NCI-H510A treated with DMSO at 0.1 percent for 48 hours (cell line): ENCODE results near the gene ADCY5.

Experiments used
- DNase-seq: peaks from one replicate; lab custom pipeline; 2025; lab: John Stamatoyannopoulos, UW

The ADCY5 gene

GRCh38 chr3:123458255-123458654, 9.4 kb upstream of the ADCY5 start:
- no peak for DNase-seq

GRCh38 chr3:123457841-123458240, 9.0 kb upstream of the ADCY5 start:
- DNase-seq = no peak

- no peak for DNase-seq
Observed at GRCh38 chr3:123453675-123454074, 4.8 kb upstream of the ADCY5 start.

- DNase-seq = no peak
Observed at GRCh38 chr3:123451186-123451585, 2.3 kb upstream of the ADCY5 start.

GRCh38 chr3:123449997-123450604, 1.2 kb upstream of the ADCY5 start:
- no peak for DNase-seq

GRCh38 chr3:123449102-123449996, 459 bp upstream of the ADCY5 start:
- no peak for DNase-seq

GRCh38 chr3:123447749-123448517, 957 bp downstream of the ADCY5 start:
- DNase-seq = no peak

GRCh38 chr3:123447416-123447748, 1.5 kb downstream of the ADCY5 start:
- DNase-seq = no peak

GRCh38 chr3:123446610-123447109, 2.2 kb downstream of the ADCY5 start:
- DNase-seq = no peak

- no peak for DNase-seq
Observed at GRCh38 chr3:123446210-123446609, 2.7 kb downstream of the ADCY5 start.

- no peak for DNase-seq
Observed at GRCh38 chr3:123445702-123446101, 3.2 kb downstream of the ADCY5 start.

- no peak for DNase-seq
Observed at GRCh38 chr3:123444744-123445143, 4.1 kb downstream of the ADCY5 start.

- DNase-seq = no peak
Observed at GRCh38 chr3:123444023-123444422, 4.9 kb downstream of the ADCY5 start.

GRCh38 chr3:123442908-123443307, 6.0 kb downstream of the ADCY5 start:
- no peak for DNase-seq

- DNase-seq = no peak
Observed at GRCh38 chr3:123442125-123442524, 6.8 kb downstream of the ADCY5 start.

- DNase-seq = no peak
Observed at GRCh38 chr3:123439806-123440580, 8.9 kb downstream of the ADCY5 start.

- DNase-seq = peak; percentile 42
Observed at GRCh38 chr3:123432832-123433523, 15.9 kb downstream of the ADCY5 start.

GRCh38 chr3:123431658-123432324, 17.1 kb downstream of the ADCY5 start:
- peak; percentile 41 for DNase-seq

- DNase-seq = no peak
Observed at GRCh38 chr3:123431007-123431657, 17.8 kb downstream of the ADCY5 start.

GRCh38 chr3:123430266-123430665, 18.6 kb downstream of the ADCY5 start:
- no peak for DNase-seq
